IPS DF 6.9 (cell line): ENCODE data around the gene FBXO4.

Experiments
- DNase-seq: peaks from one replicate; pipeline ENCODE4 v3.0.0-alpha.2; 2013; ENCODE audit warnings: low read depth, low spot score
- H3K27ac ChIP-seq: one replicate; pipeline ENCODE4 v1.5.1; 2013; ENCODE audit warnings: low read length, control low read depth
- H3K27me3 ChIP-seq: 2 replicates; pipeline ENCODE4 v1.6.1; 2013; ENCODE audit warnings: mild to moderate bottlenecking, low read length; ENCODE audit not compliant: control insufficient read depth, insufficient read depth
- H3K36me3 ChIP-seq: 2 replicates; pipeline ENCODE4 v1.6.1; 2013; ENCODE audit warnings: low read length; ENCODE audit not compliant: control insufficient read depth, insufficient read depth
- H3K4me1 ChIP-seq: 2 replicates; pipeline ENCODE4 v1.6.1; 2013; ENCODE audit warnings: low read length; ENCODE audit not compliant: control insufficient read depth, insufficient read depth
- H3K4me3 ChIP-seq: 2 replicates; pipeline ENCODE4 v1.5.1; 2013; ENCODE audit warnings: mild to moderate bottlenecking, low read length
- H3K9me3 ChIP-seq: 2 replicates; pipeline ENCODE4 v1.6.1; 2013; ENCODE audit warnings: low read length, inconsistent platforms; ENCODE audit not compliant: control insufficient read depth, insufficient read depth
- WGBS: extraction: QIAGEN DNeasy Blood & Tissue Kit; methylation state at CpG from one replicate; pipeline ENCODE4 v1.1.7; 2013; ENCODE audit warnings: mixed read lengths, missing lambda C conversion rate; ENCODE audit not compliant: insufficient read length, insufficient coverage; 5-methylcytosine and 5-hydroxymethylcytosine counted together

Gene FBXO4

GRCh38 chr5:41892031-41892430 is 33.0 kb upstream of the FBXO4 start:
- DNase-seq: no peak
- no peak overlapping the region for H3K27ac ChIP-seq
- no peaks in the 10 kb centered on the region for H3K27me3 ChIP-seq
- no peak overlapping the region for H3K4me3 ChIP-seq
- H3K4me1 ChIP-seq: no peaks in the 10 kb centered on the region
- no peaks in the 10 kb centered on the region for H3K9me3 ChIP-seq
- no peaks in the 10 kb centered on the region for H3K36me3 ChIP-seq

GRCh38 chr5:41893074-41893851 is 31.8 kb upstream of the FBXO4 start:
- Histone ChIP-seq H3K9me3 (no peaks in the 10 kb centered on the region), H3K27me3 (no peaks in the 10 kb centered on the region), H3K27ac (no peak overlapping the region), H3K4me3 (no peak overlapping the region), H3K4me1 (no peaks in the 10 kb centered on the region), H3K36me3 (no peaks in the 10 kb centered on the region)
- no CpG with 5 or more reads among the region's 3 CpGs for WGBS
- DNase-seq: no peak

GRCh38 chr5:41896230-41896629 is 28.9 kb upstream of the FBXO4 start:
- no peaks in the 10 kb centered on the region for H3K4me1 ChIP-seq
- H3K36me3 ChIP-seq: no peaks in the 10 kb centered on the region
- no peak overlapping the region for H3K27ac ChIP-seq
- WGBS: 100% methylated on average over 1 of the region's 2 CpGs
- no peaks in the 10 kb centered on the region for H3K27me3 ChIP-seq
- no peak for DNase-seq
- no peak overlapping the region for H3K4me3 ChIP-seq
- no peaks in the 10 kb centered on the region for H3K9me3 ChIP-seq

- H3K9me3 ChIP-seq: no peaks in the 10 kb centered on the region
- H3K27me3 ChIP-seq: no peaks in the 10 kb centered on the region
- peak overlapping the region; percentile 43; the same call in 1 of the 2 replicates for H3K4me3 ChIP-seq
- WGBS: no CpG with 5 or more reads among the region's 8 CpGs
- H3K36me3 ChIP-seq: no peaks in the 10 kb centered on the region
- H3K27ac ChIP-seq: no peak overlapping the region
- H3K4me1 ChIP-seq: no peaks in the 10 kb centered on the region
- DNase-seq: no peak
Observed at GRCh38 chr5:41903382-41903891, 21.6 kb upstream of the FBXO4 start.

GRCh38 chr5:41903892-41904799 is 20.9 kb upstream of the FBXO4 start, which contains the start of gene RIMOC1:
Gene RIMOC1 (plus strand): TSS chr5:41904344. CDS start chr5:41904368, 24 bp downstream.
- H3K9me3 ChIP-seq: no peaks in the 10 kb centered on the region
- DNase-seq: peak; percentile 94
- H3K4me1 ChIP-seq: no peaks in the 10 kb centered on the region
- no peaks in the 10 kb centered on the region for H3K36me3 ChIP-seq
- no peaks in the 10 kb centered on the region for H3K27me3 ChIP-seq
- no peak within 1 kb of the TSS for H3K27ac ChIP-seq
- no CpG with 5 or more reads among the region's 55 CpGs for WGBS
- H3K4me3 ChIP-seq: peak within 1 kb of the TSS; percentile 62

- H3K27me3 ChIP-seq: no peaks in the 10 kb centered on the region
- H3K9me3 ChIP-seq: no peaks in the 10 kb centered on the region
- no peak overlapping the region for H3K4me3 ChIP-seq
- no peak overlapping the region for H3K27ac ChIP-seq
- WGBS: no CpG with 5 or more reads among the region's 2 CpGs
- no peaks in the 10 kb centered on the region for H3K4me1 ChIP-seq
- H3K36me3 ChIP-seq: no peaks in the 10 kb centered on the region; the same call in 1 of the 2 replicates
- DNase-seq: no peak
Observed at GRCh38 chr5:41906151-41906550, 18.9 kb upstream of the FBXO4 start.

- Histone ChIP-seq H3K9me3 (no peaks in the 10 kb centered on the region), H3K27ac (no peak overlapping the region), H3K36me3 (peaks cover 4% of the 10 kb centered on the region; the same call in 1 of the 2 replicates), H3K27me3 (no peaks in the 10 kb centered on the region), H3K4me1 (no peaks in the 10 kb centered on the region), H3K4me3 (no peak overlapping the region)
- no CpG with 5 or more reads among the region's 4 CpGs for WGBS
- DNase-seq: no peak
Observed at GRCh38 chr5:41908374-41909079, 16.6 kb upstream of the FBXO4 start.

- no CpG with 5 or more reads among the region's 2 CpGs for WGBS
- no peaks in the 10 kb centered on the region for H3K9me3 ChIP-seq
- no peak overlapping the region for H3K4me3 ChIP-seq
- peaks cover 2% of the 10 kb centered on the region; the same call in 1 of the 2 replicates for H3K36me3 ChIP-seq
- no peak for DNase-seq
- no peaks in the 10 kb centered on the region for H3K27me3 ChIP-seq
- no peaks in the 10 kb centered on the region for H3K4me1 ChIP-seq
- no peak overlapping the region for H3K27ac ChIP-seq
Observed at GRCh38 chr5:41918105-41918504, 7.0 kb upstream of the FBXO4 start.

- Histone ChIP-seq H3K36me3 (peaks cover 2% of the 10 kb centered on the region; the same call in 1 of the 2 replicates), H3K27me3 (no peaks in the 10 kb centered on the region), H3K4me3 (no peak overlapping the region), H3K27ac (no peak overlapping the region), H3K9me3 (no peaks in the 10 kb centered on the region), H3K4me1 (no peaks in the 10 kb centered on the region)
- no CpG with 5 or more reads among the region's 1 CpG for WGBS
- DNase-seq: no peak
Observed at GRCh38 chr5:41921166-41921565, 3.9 kb upstream of the FBXO4 start.

- Histone ChIP-seq H3K4me1 (no peaks in the 10 kb centered on the region), H3K9me3 (no peaks in the 10 kb centered on the region), H3K27me3 (no peaks in the 10 kb centered on the region), H3K36me3 (peaks cover 2% of the 10 kb centered on the region; the same call in 1 of the 2 replicates), H3K27ac (no peak overlapping the region), H3K4me3 (no peak overlapping the region)
- DNase-seq: no peak
- no CpG with 5 or more reads among the region's 1 CpG for WGBS
Observed at GRCh38 chr5:41921874-41922273, 3.2 kb upstream of the FBXO4 start.
